OCI-LY3 (cell line): ENCODE data around the gene OBSCN.

Experiments
- H2AFZ ChIP-seq: fragments of 200-600, 300-600 bp; shearing (Covaris generic); 2 replicates; pipeline ENCODE4 v1.6.0; 2014; ENCODE audit warnings: antibody characterized with exemption, low read depth, low read length
- H3K27ac ChIP-seq: fragments of 200-600, 300-600 bp; sonication (generic); 2 replicates; pipeline ENCODE4 v1.5.1; 2014; ENCODE audit warnings: mild to moderate bottlenecking, low read length, moderate library complexity, mixed read lengths
- H3K27me3 ChIP-seq: fragments of 200-600, 300-600 bp; sonication (generic); 2 replicates; pipeline ENCODE4 v1.6.1; 2014; ENCODE audit warnings: low read depth, low read length, mixed read lengths
- H3K36me3 ChIP-seq: fragments of 200-600, 300-600 bp; sonication (generic); replicated peaks from 2 replicates; pipeline ENCODE3; 2014; ENCODE audit warnings: low read depth, low read length, mixed read lengths
- H3K4me1 ChIP-seq: fragments of 300-600, 200-600 bp; sonication (generic); 2 replicates; pipeline ENCODE4 v1.6.1; 2014; ENCODE audit warnings: low read length, mixed read lengths
- H3K4me2 ChIP-seq: fragments of 200-600, 300-600 bp; sonication (generic); 2 replicates; pipeline ENCODE4 v1.6.1; 2014; ENCODE audit warnings: low read length, mixed read lengths
- H3K4me3 ChIP-seq: fragments of 300-600, 200-600 bp; sonication (generic); 2 replicates; pipeline ENCODE4 v1.5.1; 2014; ENCODE audit warnings: antibody characterized with exemption, mild to moderate bottlenecking, low read length, moderate library complexity
- H3K79me2 ChIP-seq: fragments of 300-600, 200-600 bp; shearing (Covaris generic); 2 replicates; pipeline ENCODE4 v1.6.1; 2014; ENCODE audit warnings: mild to moderate bottlenecking, low read length, mixed read lengths
- H3K9ac ChIP-seq: fragments of 300-600, 200-600 bp; shearing (Covaris generic); 2 replicates; pipeline ENCODE4 v1.6.0; 2014; ENCODE audit warnings: mild to moderate bottlenecking, low read length, moderate library complexity
- H3K9me3 ChIP-seq: fragments of 200-600, 300-600 bp; shearing (Covaris generic); 2 replicates; pipeline ENCODE4 v1.6.1; 2014; ENCODE audit warnings: low read length, mixed read lengths; ENCODE audit not compliant: insufficient read depth
- H4K20me1 ChIP-seq: fragments of 200-600, 300-600 bp; sonication (generic); 2 replicates; pipeline ENCODE4 v1.6.1; 2016; ENCODE audit warnings: low read length, mixed read lengths; ENCODE audit not compliant: insufficient read depth
- CTCF ChIP-seq: fragments of 200-600, 300-600 bp; sonication (generic); IDR thresholded peaks from 2 replicates; pipeline ENCODE4 v1.5.1; 2014; ENCODE audit warnings: antibody characterized with exemption, low read length, low read depth
- EZH2phosphoT487 ChIP-seq: fragments of 200-600 bp; shearing (Covaris generic); IDR thresholded peaks from 2 replicates; pipeline ENCODE4 v1.6.1; 2018; ENCODE audit warnings: antibody characterized with exemption, mixed run types, low read depth

The OBSCN gene

DNA sequence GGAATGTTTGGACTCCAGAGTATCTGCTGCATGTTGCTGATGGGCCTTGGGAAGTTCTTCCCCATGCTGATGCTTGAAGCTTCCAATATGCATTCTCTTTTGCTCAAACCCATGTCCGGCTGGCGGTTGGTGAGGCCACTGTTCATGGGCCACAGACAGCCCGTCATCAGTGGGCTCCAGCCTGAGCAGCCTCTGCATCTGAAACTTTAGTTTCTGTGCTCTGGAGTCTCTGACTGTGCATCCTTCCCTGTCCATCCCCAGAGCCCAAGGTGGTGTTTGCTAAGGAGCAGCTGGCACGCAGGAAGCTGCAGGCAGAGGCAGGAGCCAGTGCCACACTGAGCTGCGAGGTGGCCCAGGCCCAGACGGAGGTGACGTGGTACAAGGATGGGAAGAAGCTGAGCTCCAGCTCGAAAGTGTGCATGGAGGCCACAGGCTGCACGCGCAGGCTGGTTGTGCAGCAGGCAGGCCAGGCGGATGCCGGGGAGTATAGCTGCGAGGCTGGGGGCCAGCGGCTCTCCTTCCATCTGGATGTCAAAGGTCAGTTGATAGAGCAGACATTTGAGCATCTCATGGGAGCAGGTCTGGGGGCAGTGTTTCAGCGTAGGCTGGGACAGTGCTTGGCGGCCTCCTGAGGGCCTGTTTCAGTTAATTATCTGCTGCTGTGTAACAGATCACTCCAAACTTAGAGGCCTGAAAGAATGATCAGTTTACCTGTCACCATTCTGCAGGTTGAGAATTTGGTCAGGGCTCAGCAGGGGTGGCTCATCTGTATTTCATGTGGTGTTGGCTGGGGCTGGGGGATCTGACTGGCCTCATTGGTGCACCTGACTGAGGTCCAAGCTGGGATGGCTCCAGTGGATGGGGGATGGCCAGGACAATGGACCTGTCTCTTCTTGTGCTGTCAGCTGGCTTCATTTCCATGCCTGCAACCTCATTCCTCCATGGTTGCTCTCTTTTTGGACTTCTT lies 16.6 kb downstream of the OBSCN start:
- no peaks in the 10 kb centered on the region for H4K20me1 ChIP-seq
- no peaks in the 10 kb centered on the region for H3K4me1 ChIP-seq
- no peak overlapping the region for H3K4me3 ChIP-seq
- H2AFZ ChIP-seq, result no peak overlapping the region
- no peaks in the 10 kb centered on the region for H3K79me2 ChIP-seq
- TF ChIP-seq EZH2phosphoT487 (no peak), CTCF (no peak)
- no peak overlapping the region for H3K4me2 ChIP-seq
- peaks cover 6% of the 10 kb centered on the region; the same call in 1 of the 2 replicates for H3K27me3 ChIP-seq
- no peaks in the 10 kb centered on the region for H3K9me3 ChIP-seq
- H3K27ac ChIP-seq, result no peak overlapping the region
- no peak overlapping the region for H3K9ac ChIP-seq
- no peaks in the 10 kb centered on the region for H3K36me3 ChIP-seq

DNA sequence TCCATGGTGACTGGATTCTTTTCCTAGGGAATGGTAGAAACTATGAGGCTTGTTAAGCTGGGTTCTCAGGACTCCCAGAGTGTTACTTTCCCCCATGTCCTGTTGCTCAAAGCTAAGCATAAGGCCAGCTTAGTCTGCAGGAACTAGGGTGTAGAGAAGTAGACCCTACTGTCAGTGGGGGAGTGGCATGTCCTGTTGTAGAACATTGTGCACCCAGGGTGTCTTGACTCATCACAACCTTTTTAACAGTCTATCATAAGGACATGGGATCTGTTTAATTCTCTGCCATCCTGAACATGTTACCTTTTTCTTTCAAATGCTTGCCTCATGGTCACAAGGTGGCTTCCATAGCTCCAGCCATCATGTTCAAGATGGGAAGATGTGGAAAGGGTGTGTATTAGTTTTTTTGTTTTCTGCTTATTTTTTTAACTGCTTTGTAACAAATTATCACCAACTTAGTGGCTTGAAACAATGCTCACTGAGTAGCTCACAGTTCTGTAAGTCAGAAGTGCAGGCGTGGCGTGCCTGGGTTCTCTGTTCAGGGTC lies 17.4 kb downstream of the OBSCN start:
- H3K9ac ChIP-seq, result no peak overlapping the region
- H3K27me3 ChIP-seq, result peaks cover 6% of the 10 kb centered on the region; the same call in 1 of the 2 replicates
- no peak overlapping the region for H3K4me3 ChIP-seq
- H3K79me2 ChIP-seq, result no peaks in the 10 kb centered on the region
- H2AFZ ChIP-seq, result no peak overlapping the region
- no peak overlapping the region for H3K4me2 ChIP-seq
- TF ChIP-seq EZH2phosphoT487, result no peak
- no peaks in the 10 kb centered on the region for H3K9me3 ChIP-seq
- no peaks in the 10 kb centered on the region for H3K36me3 ChIP-seq
- H3K27ac ChIP-seq, result no peak overlapping the region
- no peaks in the 10 kb centered on the region for H4K20me1 ChIP-seq
- no peaks in the 10 kb centered on the region for H3K4me1 ChIP-seq

GRCh38 chr1:228225740-228226139 lies 17.9 kb downstream of the OBSCN start:
- Histone ChIP-seq H4K20me1 (no peaks in the 10 kb centered on the region), H3K4me3 (no peak overlapping the region), H3K4me1 (no peaks in the 10 kb centered on the region), H3K27ac (no peak overlapping the region), H2AFZ (no peak overlapping the region), H3K27me3 (peaks cover 6% of the 10 kb centered on the region; the same call in 1 of the 2 replicates), H3K9me3 (no peaks in the 10 kb centered on the region), H3K9ac (no peak overlapping the region), H3K4me2 (no peak overlapping the region), H3K36me3 (no peaks in the 10 kb centered on the region), H3K79me2 (no peaks in the 10 kb centered on the region)
- no peak for TF ChIP-seq CTCF
- TF ChIP-seq EZH2phosphoT487, result no peak

DNA sequence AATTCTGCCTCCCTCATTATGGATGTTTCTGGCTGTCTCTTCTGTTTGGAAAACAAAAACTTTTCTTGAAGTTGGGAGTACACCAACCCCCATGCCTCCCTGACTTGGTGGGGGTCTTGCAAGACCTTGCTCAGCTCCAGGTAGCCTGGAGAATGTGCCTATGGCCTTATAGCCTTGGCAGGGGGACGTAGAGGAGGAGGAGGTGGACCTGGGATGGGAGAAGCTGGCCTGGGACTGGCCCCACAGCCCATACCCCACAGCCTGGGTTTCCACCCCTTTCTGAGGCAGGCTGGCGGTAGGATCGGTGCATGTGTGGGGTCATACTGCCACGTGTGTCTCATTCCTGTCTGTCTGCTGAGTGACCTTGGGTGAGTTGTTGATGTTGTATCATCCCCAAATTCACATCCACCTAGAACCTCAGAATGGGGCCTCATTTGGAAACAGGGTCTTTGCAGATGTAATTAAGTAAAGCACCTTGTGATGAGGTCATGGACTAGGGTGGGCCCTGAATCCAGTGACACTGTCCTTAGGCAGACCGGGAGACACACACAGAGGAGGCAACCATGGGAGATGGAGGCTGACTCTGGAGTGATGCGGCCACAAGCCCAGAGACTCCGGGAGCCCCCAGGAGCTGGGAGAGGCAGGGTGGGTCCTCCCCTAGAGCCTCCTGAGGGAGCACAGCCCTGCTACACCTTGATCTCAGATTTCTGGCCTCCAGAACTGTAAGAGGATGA lies 18.5 kb downstream of the OBSCN start:
- H2AFZ ChIP-seq, result no peak overlapping the region
- no peaks in the 10 kb centered on the region for H3K79me2 ChIP-seq
- no peaks in the 10 kb centered on the region for H4K20me1 ChIP-seq
- no peak overlapping the region for H3K27ac ChIP-seq
- H3K36me3 ChIP-seq, result no peaks in the 10 kb centered on the region
- H3K4me1 ChIP-seq, result no peaks in the 10 kb centered on the region
- no peaks in the 10 kb centered on the region for H3K9me3 ChIP-seq
- H3K4me2 ChIP-seq, result no peak overlapping the region
- no peak overlapping the region for H3K9ac ChIP-seq
- H3K27me3 ChIP-seq, result peaks cover 6% of the 10 kb centered on the region; the same call in 1 of the 2 replicates
- no peak overlapping the region for H3K4me3 ChIP-seq
- TF ChIP-seq CTCF (no peak), EZH2phosphoT487 (no peak)
